Stimulated activated CD4-positive, alpha-beta T cell treated with anti-CD3 and anti-CD28 coated beads, Interleukin-15, amount 100 ng/mL, for 1 hour (primary cell): ENCODE measurements around the gene IFFO2.
A peak's percentile ranks its signal among the peaks of the same experiment; 100 is the strongest.
"Not testable (repeated sequence)": the region's sequence is repeated elsewhere in the genome, so short reads cannot be mapped to it uniquely, and the experiment has no call there.

Experiments
- DNase-seq, 2 donors: peaks; one replicate each; pipeline ENCODE4 v3.0.0-alpha.2; 2020; ENCODE audit warnings: low read depth in 1 of 2, low spot score in 1 of 2

The IFFO2 gene

GRCh38 chr1:18877282-18877681 is 79.2 kb downstream of the IFFO2 start:
- DNase-seq: no peak

- DNase-seq: no peak
Observed at GRCh38 chr1:18876210-18876609, 80.3 kb downstream of the IFFO2 start.

GRCh38 chr1:18875796-18876128 is 80.7 kb downstream of the IFFO2 start:
- DNase-seq: no peak

- peak; percentile 19 to 58 for DNase-seq
Observed at GRCh38 chr1:18875107-18875795, 81.2 kb downstream of the IFFO2 start.

- no peak for DNase-seq
Observed at GRCh38 chr1:18874600-18874999, 81.9 kb downstream of the IFFO2 start.

- no peak for DNase-seq
Observed at GRCh38 chr1:18874036-18874435, 82.4 kb downstream of the IFFO2 start.

- no peak for DNase-seq
Observed at GRCh38 chr1:18872071-18872611, 84.3 kb downstream of the IFFO2 start.

GRCh38 chr1:18871401-18872070 is 84.9 kb downstream of the IFFO2 start:
- no peak for DNase-seq

GRCh38 chr1:18870957-18871356 is 85.5 kb downstream of the IFFO2 start:
- DNase-seq: no peak

GRCh38 chr1:18870595-18870865 is 85.9 kb downstream of the IFFO2 start:
- not testable (repeated sequence) for DNase-seq

GRCh38 chr1:18869847-18870594 is 86.5 kb downstream of the IFFO2 start:
- no peak for DNase-seq

GRCh38 chr1:18868801-18869424 is 87.6 kb downstream of the IFFO2 start:
- no peak for DNase-seq

GRCh38 chr1:18868354-18868753 is 88.1 kb downstream of the IFFO2 start:
- no peak for DNase-seq

- DNase-seq: no peak
Observed at GRCh38 chr1:18866846-18867245, 89.6 kb downstream of the IFFO2 start.

- DNase-seq: no peak
Observed at GRCh38 chr1:18866314-18866713, 90.2 kb downstream of the IFFO2 start.

GRCh38 chr1:18865176-18865575 is 91.3 kb downstream of the IFFO2 start:
- no peak for DNase-seq

- no peak for DNase-seq
Observed at GRCh38 chr1:18861590-18861989, 94.9 kb downstream of the IFFO2 start.

- DNase-seq: no peak
Observed at GRCh38 chr1:18861082-18861481, 95.4 kb downstream of the IFFO2 start.

- no peak for DNase-seq
Observed at GRCh38 chr1:18859560-18859959, 96.9 kb downstream of the IFFO2 start, which contains the start of gene TAS1R2. Gene TAS1R2, minus strand, starts transcription at chr1:18859660. Its CDS starts 0 bp downstream, at chr1:18859660.

- no peak for DNase-seq
Observed at GRCh38 chr1:18858070-18858688, 98.3 kb downstream of the IFFO2 start.

GRCh38 chr1:18856435-18856834 is 100.0 kb downstream of the IFFO2 start:
- DNase-seq: no peak
